HepG2 (cell line): ENCODE results near the gene PRIM2. TPM values are rescaled to one million over a fixed set of nuclear protein-coding genes. Genes with fewer than 3 reads are reported as not detected.

ENCODE experiments used
- FOSL2 ChIP-seq: sonication (generic); formaldehyde crosslinking; IDR thresholded peaks from 2 replicates; pipeline ENCODE4 v1.4.0; 2020; ENCODE audit warnings: missing genetic modification reagents
- IRX3 ChIP-seq: sonication (generic); formaldehyde crosslinking; IDR thresholded peaks from 2 replicates; pipeline ENCODE4 v1.8.1; 2023; ENCODE audit warnings: mild to moderate bottlenecking, low read depth, missing genetic modification reagents, borderline replicate concordance
- MIER3 ChIP-seq: IDR thresholded peaks from 2 replicates; pipeline ENCODE4 v1.6.1; 2016; ENCODE audit warnings: missing compliant biosample characterization, borderline replicate concordance
- SMAD1 ChIP-seq: sonication (generic); formaldehyde crosslinking; IDR thresholded peaks from 2 replicates; pipeline ENCODE4 v1.4.0; 2020; ENCODE audit warnings: missing genetic modification reagents, low read depth, mild to moderate bottlenecking, borderline replicate concordance
- YEATS4 ChIP-seq: sonication (generic); formaldehyde crosslinking; IDR thresholded peaks from 2 replicates; pipeline ENCODE4 v1.4.0; 2020; ENCODE audit warnings: missing genetic modification reagents, borderline replicate concordance
- ZNF281 ChIP-seq: sonication (generic); formaldehyde crosslinking; IDR thresholded peaks from 2 replicates; pipeline ENCODE4 v1.4.0; 2020; ENCODE audit warnings: missing genetic modification reagents, borderline replicate concordance
- ZNF574 ChIP-seq: sonication (generic); formaldehyde crosslinking; IDR thresholded peaks from 2 replicates; pipeline ENCODE4 v1.4.0; 2020; ENCODE audit warnings: missing genetic modification reagents
- ZNF614 ChIP-seq: IDR thresholded peaks from 2 replicates; pipeline ENCODE4 v1.6.1; 2018; ENCODE audit warnings: missing biosample characterization, missing genetic modification reagents, inconsistent platforms, borderline replicate concordance
- ZNF891 ChIP-seq: sonication (generic); formaldehyde crosslinking; IDR thresholded peaks from 2 replicates; pipeline ENCODE4 v1.5.0; 2020; ENCODE audit warnings: mild to moderate bottlenecking, missing genetic modification reagents
- polyA plus RNA-seq, 8 experiments: library from polyadenylated mRNA; depleted of rRNA in 3 of 8; stranded (reverse) in 7 of 8; unstranded in 1 of 8; fragments of >200 nt; fragmentation: Illumina TruSeq in 4 of 8; extraction: Trizol in 4 of 8; gene quantifications; 2 replicates each; pipeline versions ENCODE4 v1.2.1 to v1.2.3, GENCODE V29; 2011 to 2016; ENCODE audit warnings: low read depth in 4 of 8, missing spikeins in 1 of 8, mixed read lengths in 1 of 8; ENCODE audit not compliant: insufficient read depth in 1 of 8
- total RNA-seq, 5 experiments: library from RNA; depleted of rRNA; stranded (reverse); fragments of >200 nt; fragmentation: Illumina TruSeq; extraction: Trizol; gene quantifications; 2 replicates each; pipeline ENCODE4 v1.2.3, GENCODE V29; 2016; ENCODE audit warnings: low read depth in 1 of 5
- TF ChIP-seq, protein P1 (sequence below), 2 experiments: IDR thresholded peaks; 2 replicates each; pipeline ENCODE4 v1.6.1; 2011 to 2012; ENCODE audit warnings: low read length in 2 of 2, borderline replicate concordance in 1 of 2, low read depth in 1 of 2, mild to moderate bottlenecking in 1 of 2, moderate library complexity in 1 of 2
- TF ChIP-seq, protein P2 (sequence below): sonication (generic); formaldehyde crosslinking; IDR thresholded peaks from 2 replicates; pipeline ENCODE4 v1.5.0; 2020; ENCODE audit warnings: mild to moderate bottlenecking, missing genetic modification reagents, borderline replicate concordance
- TF ChIP-seq, protein P3 (sequence below): sonication (generic); formaldehyde crosslinking; IDR thresholded peaks from 2 replicates; pipeline ENCODE4 v1.9.0; 2021; ENCODE audit warnings: missing genetic modification reagents, mild to moderate bottlenecking, borderline replicate concordance
- TF ChIP-seq, protein P4 (sequence below): sonication (generic); formaldehyde crosslinking; IDR thresholded peaks from 2 replicates; pipeline ENCODE4 v1.5.1; 2020; ENCODE audit warnings: mild to moderate bottlenecking, moderate library complexity, missing genetic modification reagents

Gene PRIM2
- total and polyA plus RNA-seq, 2 of the 13 experiments (the other 11 are each of a cell fraction or from before 2014, with no cell fraction given): 8.0 to 52.7 TPM

- TF ChIP-seq ZNF574 (CRISPR knock-in tag) (peak; percentile 45; the same call in 1 of the 2 replicates), FOSL2 (CRISPR knock-in tag) (peak; percentile 27; the same call in 1 of the 2 replicates), ZNF281 (CRISPR knock-in tag) (no peak), SMAD1 (CRISPR knock-in tag) (no peak), YEATS4 (CRISPR knock-in tag) (no peak), MIER3 (CRISPR knock-in tag) (peak; percentile 48; the same call in 1 of the 2 replicates), IRX3 (CRISPR knock-in tag) (0 out of 2 replicates have a peak, but pooled peaks have one; percentile 19), ZNF614 (CRISPR knock-in tag) (peak; percentile 48; the same call in 1 of the 2 replicates), ZNF891 (CRISPR knock-in tag) (no peak)
- TF ChIP-seq, protein P1, sequence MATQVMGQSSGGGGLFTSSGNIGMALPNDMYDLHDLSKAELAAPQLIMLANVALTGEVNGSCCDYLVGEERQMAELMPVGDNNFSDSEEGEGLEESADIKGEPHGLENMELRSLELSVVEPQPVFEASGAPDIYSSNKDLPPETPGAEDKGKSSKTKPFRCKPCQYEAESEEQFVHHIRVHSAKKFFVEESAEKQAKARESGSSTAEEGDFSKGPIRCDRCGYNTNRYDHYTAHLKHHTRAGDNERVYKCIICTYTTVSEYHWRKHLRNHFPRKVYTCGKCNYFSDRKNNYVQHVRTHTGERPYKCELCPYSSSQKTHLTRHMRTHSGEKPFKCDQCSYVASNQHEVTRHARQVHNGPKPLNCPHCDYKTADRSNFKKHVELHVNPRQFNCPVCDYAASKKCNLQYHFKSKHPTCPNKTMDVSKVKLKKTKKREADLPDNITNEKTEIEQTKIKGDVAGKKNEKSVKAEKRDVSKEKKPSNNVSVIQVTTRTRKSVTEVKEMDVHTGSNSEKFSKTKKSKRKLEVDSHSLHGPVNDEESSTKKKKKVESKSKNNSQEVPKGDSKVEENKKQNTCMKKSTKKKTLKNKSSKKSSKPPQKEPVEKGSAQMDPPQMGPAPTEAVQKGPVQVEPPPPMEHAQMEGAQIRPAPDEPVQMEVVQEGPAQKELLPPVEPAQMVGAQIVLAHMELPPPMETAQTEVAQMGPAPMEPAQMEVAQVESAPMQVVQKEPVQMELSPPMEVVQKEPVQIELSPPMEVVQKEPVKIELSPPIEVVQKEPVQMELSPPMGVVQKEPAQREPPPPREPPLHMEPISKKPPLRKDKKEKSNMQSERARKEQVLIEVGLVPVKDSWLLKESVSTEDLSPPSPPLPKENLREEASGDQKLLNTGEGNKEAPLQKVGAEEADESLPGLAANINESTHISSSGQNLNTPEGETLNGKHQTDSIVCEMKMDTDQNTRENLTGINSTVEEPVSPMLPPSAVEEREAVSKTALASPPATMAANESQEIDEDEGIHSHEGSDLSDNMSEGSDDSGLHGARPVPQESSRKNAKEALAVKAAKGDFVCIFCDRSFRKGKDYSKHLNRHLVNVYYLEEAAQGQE (IDR thresholded peaks at IDR 0.05; ENCODE audit: borderline replicate concordance in 1 of 2, low read depth in 1 of 2, low read length in 2 of 2): no peak
- TF ChIP-seq, protein P2, sequence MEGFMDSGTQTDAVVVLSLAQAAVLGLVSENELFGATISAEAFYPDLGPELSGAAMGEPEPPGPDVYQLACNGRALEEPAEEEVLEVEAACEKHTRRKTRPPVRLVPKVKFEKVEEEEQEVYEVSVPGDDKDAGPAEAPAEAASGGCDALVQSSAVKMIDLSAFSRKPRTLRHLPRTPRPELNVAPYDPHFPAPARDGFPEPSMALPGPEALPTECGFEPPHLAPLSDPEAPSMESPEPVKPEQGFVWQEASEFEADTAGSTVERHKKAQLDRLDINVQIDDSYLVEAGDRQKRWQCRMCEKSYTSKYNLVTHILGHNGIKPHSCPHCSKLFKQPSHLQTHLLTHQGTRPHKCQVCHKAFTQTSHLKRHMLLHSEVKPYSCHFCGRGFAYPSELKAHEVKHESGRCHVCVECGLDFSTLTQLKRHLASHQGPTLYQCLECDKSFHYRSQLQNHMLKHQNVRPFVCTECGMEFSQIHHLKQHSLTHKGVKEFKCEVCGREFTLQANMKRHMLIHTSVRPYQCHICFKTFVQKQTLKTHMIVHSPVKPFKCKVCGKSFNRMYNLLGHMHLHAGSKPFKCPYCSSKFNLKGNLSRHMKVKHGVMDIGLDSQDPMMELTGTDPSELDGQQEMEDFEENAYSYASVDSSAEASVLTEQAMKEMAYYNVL (CRISPR knock-in tag): no peak
- TF ChIP-seq, protein P3, sequence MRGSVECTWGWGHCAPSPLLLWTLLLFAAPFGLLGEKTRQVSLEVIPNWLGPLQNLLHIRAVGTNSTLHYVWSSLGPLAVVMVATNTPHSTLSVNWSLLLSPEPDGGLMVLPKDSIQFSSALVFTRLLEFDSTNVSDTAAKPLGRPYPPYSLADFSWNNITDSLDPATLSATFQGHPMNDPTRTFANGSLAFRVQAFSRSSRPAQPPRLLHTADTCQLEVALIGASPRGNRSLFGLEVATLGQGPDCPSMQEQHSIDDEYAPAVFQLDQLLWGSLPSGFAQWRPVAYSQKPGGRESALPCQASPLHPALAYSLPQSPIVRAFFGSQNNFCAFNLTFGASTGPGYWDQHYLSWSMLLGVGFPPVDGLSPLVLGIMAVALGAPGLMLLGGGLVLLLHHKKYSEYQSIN (CRISPR knock-in tag): no peak
- TF ChIP-seq, protein P4, sequence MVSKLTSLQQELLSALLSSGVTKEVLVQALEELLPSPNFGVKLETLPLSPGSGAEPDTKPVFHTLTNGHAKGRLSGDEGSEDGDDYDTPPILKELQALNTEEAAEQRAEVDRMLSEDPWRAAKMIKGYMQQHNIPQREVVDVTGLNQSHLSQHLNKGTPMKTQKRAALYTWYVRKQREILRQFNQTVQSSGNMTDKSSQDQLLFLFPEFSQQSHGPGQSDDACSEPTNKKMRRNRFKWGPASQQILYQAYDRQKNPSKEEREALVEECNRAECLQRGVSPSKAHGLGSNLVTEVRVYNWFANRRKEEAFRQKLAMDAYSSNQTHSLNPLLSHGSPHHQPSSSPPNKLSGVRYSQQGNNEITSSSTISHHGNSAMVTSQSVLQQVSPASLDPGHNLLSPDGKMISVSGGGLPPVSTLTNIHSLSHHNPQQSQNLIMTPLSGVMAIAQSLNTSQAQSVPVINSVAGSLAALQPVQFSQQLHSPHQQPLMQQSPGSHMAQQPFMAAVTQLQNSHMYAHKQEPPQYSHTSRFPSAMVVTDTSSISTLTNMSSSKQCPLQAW (CRISPR knock-in tag): 0 out of 2 replicates have a peak, but pooled peaks have one; percentile 64
These were observed 810 bp upstream of the PRIM2 start (continued) for GRCh38 chr6:57316581-57317059.
